K562 (cell line): ENCODE measurements around the gene RAB7A. TPM values are rescaled to one million over a fixed set of nuclear protein-coding genes. Genes with fewer than 3 reads are reported as not detected.
A peak's percentile ranks its signal among the peaks of the same experiment; 100 is the strongest.

Experiments used
- BACH1 ChIP-seq: fragments of 200-800 bp; sonication (Bioruptor generic); IDR thresholded peaks from 2 replicates; pipeline ENCODE4 v1.6.1; 2016; ENCODE audit warnings: missing genetic modification characterization, missing compliant biosample characterization
- BCOR ChIP-seq: fragments of 450-650 bp; IDR thresholded peaks from 2 replicates; pipeline ENCODE4 v1.6.1; 2016
- CAMTA2 ChIP-seq: fragments of 250-450 bp; sonication (Bioruptor Pico); conservative IDR thresholded peaks from 2 replicates; pipeline ENCODE4 v1.5.1; 2022
- CBFA2T2 ChIP-seq: fragments of 450-650 bp; conservative IDR thresholded peaks from 2 replicates; pipeline ENCODE4 v1.6.1; 2017; ENCODE audit warnings: mild to moderate bottlenecking
- CBX1 ChIP-seq: sonication (generic); IDR thresholded peaks from 2 replicates; pipeline ENCODE4 v1.6.1; 2016; ENCODE audit warnings: antibody characterized with exemption, low read depth, mild to moderate bottlenecking
- CXXC5 ChIP-seq: fragments of 250-450 bp; sonication (Bioruptor Pico); IDR thresholded peaks from 2 replicates; pipeline ENCODE4 v1.8.0; 2022; ENCODE audit warnings: inconsistent platforms, mild to moderate bottlenecking, moderate library complexity
- DDX20 ChIP-seq: fragments of 450-650 bp; IDR thresholded peaks from 2 replicates; pipeline ENCODE4 v1.6.1; 2016; ENCODE audit warnings: missing genetic modification characterization, low read depth, mild to moderate bottlenecking, missing compliant biosample characterization, moderate library complexity
- EHMT2 ChIP-seq: fragments of 450-650 bp; IDR thresholded peaks from 2 replicates; pipeline ENCODE4 v1.6.1; 2018; ENCODE audit warnings: antibody characterized with exemption
- ESRRA ChIP-seq: fragments of 450-650 bp; IDR thresholded peaks from 2 replicates; pipeline ENCODE4 v1.6.1; 2014; ENCODE audit warnings: low read depth, mild to moderate bottlenecking, moderate library complexity, borderline replicate concordance
- ETS2 ChIP-seq: IDR thresholded peaks from 2 replicates; pipeline ENCODE4 v1.6.1; 2016; ENCODE audit warnings: borderline replicate concordance, missing genetic modification characterization, mild to moderate bottlenecking, moderate library complexity, missing compliant biosample characterization; ENCODE audit not compliant: poor library complexity, severe bottlenecking
- EZH2 ChIP-seq: IDR thresholded peaks from 2 replicates; pipeline ENCODE4 v1.6.1; 2012; ENCODE audit warnings: low read depth, mild to moderate bottlenecking, inconsistent platforms, low read length, borderline replicate concordance
- HLTF ChIP-seq: fragments of 450-650 bp; IDR thresholded peaks from 2 replicates; pipeline ENCODE4 v1.6.1; 2016
- HMG20A ChIP-seq: fragments of 450-650 bp; formaldehyde crosslinking; conservative IDR thresholded peaks from 2 replicates; pipeline ENCODE4 v1.4.0; 2020; ENCODE audit warnings: mild to moderate bottlenecking, mixed read lengths
- MAFG ChIP-seq: fragments of 450-650 bp; conservative IDR thresholded peaks from 2 replicates; pipeline ENCODE4 v1.6.1; 2016; ENCODE audit warnings: missing genetic modification characterization, missing compliant biosample characterization
- POLR2AphosphoS2 ChIP-seq: IDR thresholded peaks from 2 replicates; pipeline ENCODE4 v1.6.1; 2012; ENCODE audit warnings: low read length, improper control_type of control experiment
- POLR2B ChIP-seq: fragments of 450-650 bp; IDR thresholded peaks from 2 replicates; pipeline ENCODE4 v1.6.1; 2018; ENCODE audit warnings: low read depth; ENCODE audit not compliant: partially characterized antibody
- PTBP1 ChIP-seq: fragments of 200-400 bp; formaldehyde crosslinking; IDR thresholded peaks from 2 replicates; pipeline ENCODE4 v1.6.1; 2017; ENCODE audit warnings: low read depth, low read length
- PTTG1 ChIP-seq: fragments of 450-650 bp; IDR thresholded peaks from 2 replicates; pipeline ENCODE4 v1.6.1; 2016; ENCODE audit warnings: low read depth, mild to moderate bottlenecking, missing genetic modification characterization, missing compliant biosample characterization
- RBM34 ChIP-seq: fragments of 200-400 bp; formaldehyde crosslinking; IDR thresholded peaks from 2 replicates; pipeline ENCODE4 v1.6.1; 2018; ENCODE audit warnings: low read length, borderline replicate concordance; ENCODE audit not compliant: insufficient read depth
- SRF ChIP-seq, 2 experiments: fragments of 250-450, 450-650 bp in 1 of 2; sonication (Bioruptor Pico) in 1 of 2; sonication (generic) in 1 of 2; formaldehyde crosslinking; IDR thresholded peaks; 2 replicates each; pipeline versions ENCODE4 v1.5.0 to v1.5.1; 2020 to 2022; ENCODE audit warnings: mild to moderate bottlenecking in 1 of 2, missing genetic modification reagents in 1 of 2
- SRSF1 ChIP-seq: fragments of 200-400 bp; formaldehyde crosslinking; IDR thresholded peaks from 2 replicates; pipeline ENCODE4 v1.6.1; 2017; ENCODE audit warnings: mild to moderate bottlenecking, low read depth, low read length, moderate library complexity
- TARDBP ChIP-seq: fragments of 450-650 bp; IDR thresholded peaks from 2 replicates; pipeline ENCODE4 v1.6.1; 2016
- TEAD1 ChIP-seq, 2 experiments: fragments of 450-650 bp in 1 of 2; sonication (generic) in 1 of 2; formaldehyde crosslinking; IDR thresholded peaks; 2 replicates each; pipeline versions ENCODE4 v1.4.0 to v1.8.0; 2020 to 2022; ENCODE audit warnings: mild to moderate bottlenecking in 2 of 2, missing genetic modification reagents in 1 of 2
- ZNF408 ChIP-seq: fragments of 250-450 bp; sonication (Bioruptor Pico); IDR thresholded peaks from 2 replicates; pipeline ENCODE4 v1.4.0; 2020; ENCODE audit warnings: low read depth, mild to moderate bottlenecking, moderate library complexity
- ZNF695 ChIP-seq: fragments of 450-650 bp; formaldehyde crosslinking; IDR thresholded peaks from 2 replicates; pipeline ENCODE4 v1.4.0; 2020; ENCODE audit warnings: mild to moderate bottlenecking, moderate library complexity
- ZSCAN32 ChIP-seq: fragments of 450-650 bp; formaldehyde crosslinking; IDR thresholded peaks from 2 replicates; pipeline ENCODE4 v1.4.0; 2020; ENCODE audit warnings: mild to moderate bottlenecking, moderate library complexity
- polyA plus RNA-seq, 8 experiments: library from polyadenylated mRNA; depleted of rRNA in 4 of 8; stranded (reverse) in 5 of 8; unstranded in 3 of 8; fragments of >200 nt; fragmentation: Nextera tagmentation in 2 of 8; fragmentation: Illumina TruSeq in 1 of 8; extraction: Ambion mirVana in 2 of 8; extraction: Trizol in 1 of 8; gene quantifications; 2 replicates each; pipeline versions ENCODE4 v1.2.1 to v1.2.3, GENCODE V29; 2011 to 2014; ENCODE audit warnings: inconsistent platforms in 1 of 8, missing spikeins in 1 of 8
- total RNA-seq, 7 experiments: library from RNA; depleted of rRNA in 6 of 7; stranded (reverse); fragments of >200 nt in 6 of 7; fragmentation: Illumina TruSeq in 2 of 7; extraction: Trizol in 2 of 7; gene quantifications; 2 replicates each; pipeline versions ENCODE4 v1.2.1 to v1.2.3, GENCODE V29; 2011 to 2021; ENCODE audit warnings: low replicate concordance in 1 of 7
- TF ChIP-seq, protein P1 (sequence below): sonication (generic); formaldehyde crosslinking; IDR thresholded peaks from 2 replicates; pipeline ENCODE4 v1.8.0; 2023; ENCODE audit warnings: missing genetic modification reagents, mild to moderate bottlenecking, borderline replicate concordance
- TF ChIP-seq, protein P2 (sequence below): sonication (generic); formaldehyde crosslinking; IDR thresholded peaks from 2 replicates; pipeline ENCODE4 v1.9.0; 2022; ENCODE audit warnings: mild to moderate bottlenecking, missing genetic modification reagents

RAB7A gene
- total and polyA plus RNA-seq, 9 of the 15 experiments (the other 6 are each of a cell fraction or from before 2014, with no cell fraction given): 30.9 to 204 (median 72.8) TPM

DNA sequence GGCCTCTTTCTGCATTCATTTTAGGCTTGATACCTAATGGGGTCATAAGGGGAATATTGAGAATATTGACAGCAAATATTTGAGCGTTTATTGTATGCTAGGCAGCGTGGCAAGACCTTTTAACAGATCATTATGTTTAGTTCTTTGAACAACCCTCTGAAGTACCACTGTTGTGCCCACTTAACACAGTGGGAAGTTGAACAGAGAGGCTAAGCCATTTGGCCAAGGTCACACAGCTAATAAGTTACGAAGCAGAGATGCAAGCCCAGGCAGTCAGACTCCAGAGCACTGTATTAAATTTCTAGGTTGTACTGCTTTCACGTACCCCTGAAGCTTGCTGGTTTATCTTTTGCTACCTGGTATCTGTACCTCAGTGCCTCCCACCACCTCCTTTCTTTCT is 1.1 kb downstream of the RAB7A start (continued):
- TF ChIP-seq HMG20A (CRISPR knock-in tag) (no peak), DDX20 (tag) (no peak), POLR2AphosphoS2 (no peak), TARDBP (no peak), TEAD1 (CRISPR knock-in tag; IDR thresholded peaks at IDR 0.05) (no peak), EZH2 (no peak), PTTG1 (no peak), ZNF695 (CRISPR knock-in tag) (no peak), BACH1 (tag) (no peak), ZNF408 (CRISPR knock-in tag) (no peak), CAMTA2 (CRISPR knock-in tag) (no peak), BCOR (peak; percentile 94), SRF (CRISPR knock-in tag; IDR thresholded peaks at IDR 0.05) (no peak), CXXC5 (CRISPR knock-in tag) (no peak), ZSCAN32 (CRISPR knock-in tag) (no peak), ESRRA (no peak), CBFA2T2 (no peak), RBM34 (no peak), EHMT2 (no peak), POLR2B (no peak), MAFG (tag) (no peak), SRSF1 (no peak), ETS2 (no peak), CBX1 (peak; percentile 39; the same call in 1 of the 2 replicates), HLTF (no peak), PTBP1 (0 out of 2 replicates have a peak, but pooled peaks have one; percentile 32)
- TF ChIP-seq, protein P1, sequence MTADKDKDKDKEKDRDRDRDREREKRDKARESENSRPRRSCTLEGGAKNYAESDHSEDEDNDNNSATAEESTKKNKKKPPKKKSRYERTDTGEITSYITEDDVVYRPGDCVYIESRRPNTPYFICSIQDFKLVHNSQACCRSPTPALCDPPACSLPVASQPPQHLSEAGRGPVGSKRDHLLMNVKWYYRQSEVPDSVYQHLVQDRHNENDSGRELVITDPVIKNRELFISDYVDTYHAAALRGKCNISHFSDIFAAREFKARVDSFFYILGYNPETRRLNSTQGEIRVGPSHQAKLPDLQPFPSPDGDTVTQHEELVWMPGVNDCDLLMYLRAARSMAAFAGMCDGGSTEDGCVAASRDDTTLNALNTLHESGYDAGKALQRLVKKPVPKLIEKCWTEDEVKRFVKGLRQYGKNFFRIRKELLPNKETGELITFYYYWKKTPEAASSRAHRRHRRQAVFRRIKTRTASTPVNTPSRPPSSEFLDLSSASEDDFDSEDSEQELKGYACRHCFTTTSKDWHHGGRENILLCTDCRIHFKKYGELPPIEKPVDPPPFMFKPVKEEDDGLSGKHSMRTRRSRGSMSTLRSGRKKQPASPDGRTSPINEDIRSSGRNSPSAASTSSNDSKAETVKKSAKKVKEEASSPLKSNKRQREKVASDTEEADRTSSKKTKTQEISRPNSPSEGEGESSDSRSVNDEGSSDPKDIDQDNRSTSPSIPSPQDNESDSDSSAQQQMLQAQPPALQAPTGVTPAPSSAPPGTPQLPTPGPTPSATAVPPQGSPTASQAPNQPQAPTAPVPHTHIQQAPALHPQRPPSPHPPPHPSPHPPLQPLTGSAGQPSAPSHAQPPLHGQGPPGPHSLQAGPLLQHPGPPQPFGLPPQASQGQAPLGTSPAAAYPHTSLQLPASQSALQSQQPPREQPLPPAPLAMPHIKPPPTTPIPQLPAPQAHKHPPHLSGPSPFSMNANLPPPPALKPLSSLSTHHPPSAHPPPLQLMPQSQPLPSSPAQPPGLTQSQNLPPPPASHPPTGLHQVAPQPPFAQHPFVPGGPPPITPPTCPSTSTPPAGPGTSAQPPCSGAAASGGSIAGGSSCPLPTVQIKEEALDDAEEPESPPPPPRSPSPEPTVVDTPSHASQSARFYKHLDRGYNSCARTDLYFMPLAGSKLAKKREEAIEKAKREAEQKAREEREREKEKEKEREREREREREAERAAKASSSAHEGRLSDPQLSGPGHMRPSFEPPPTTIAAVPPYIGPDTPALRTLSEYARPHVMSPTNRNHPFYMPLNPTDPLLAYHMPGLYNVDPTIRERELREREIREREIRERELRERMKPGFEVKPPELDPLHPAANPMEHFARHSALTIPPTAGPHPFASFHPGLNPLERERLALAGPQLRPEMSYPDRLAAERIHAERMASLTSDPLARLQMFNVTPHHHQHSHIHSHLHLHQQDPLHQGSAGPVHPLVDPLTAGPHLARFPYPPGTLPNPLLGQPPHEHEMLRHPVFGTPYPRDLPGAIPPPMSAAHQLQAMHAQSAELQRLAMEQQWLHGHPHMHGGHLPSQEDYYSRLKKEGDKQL (CRISPR knock-in tag): 0 out of 2 replicates have a peak, but pooled peaks have one; percentile 29
- TF ChIP-seq, protein P2, sequence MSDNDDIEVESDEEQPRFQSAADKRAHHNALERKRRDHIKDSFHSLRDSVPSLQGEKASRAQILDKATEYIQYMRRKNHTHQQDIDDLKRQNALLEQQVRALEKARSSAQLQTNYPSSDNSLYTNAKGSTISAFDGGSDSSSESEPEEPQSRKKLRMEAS (CRISPR knock-in tag): no peak
